BE2C (cell line): ENCODE results near the gene MEIOB.

Source experiments
- DNase-seq: peaks from one replicate; pipeline ENCODE4 v3.0.0-alpha.2; 2020
- H3K27me3 ChIP-seq: fragments of 250-450 bp; sonication (Bioruptor Pico); 2 replicates; pipeline ENCODE4 v1.5.1; 2020; ENCODE audit warnings: mild to moderate bottlenecking
- H3K36me3 ChIP-seq: fragments of 250-450 bp; sonication (Bioruptor Pico); 2 replicates; pipeline ENCODE4 v1.5.1; 2020; ENCODE audit warnings: mild to moderate bottlenecking
- H3K4me1 ChIP-seq: fragments of 250-450 bp; sonication (Bioruptor Pico); 2 replicates; pipeline ENCODE4 v1.5.1; 2020
- H3K4me3 ChIP-seq: 2 replicates; pipeline ENCODE4 v1.5.1; 2011; ENCODE audit warnings: low read depth, low read length
- H3K9me3 ChIP-seq: fragments of 250-450 bp; sonication (Bioruptor Pico); 2 replicates; pipeline ENCODE4 v1.5.1; 2020
- TF ChIP-seq, protein P1 (sequence below): IDR thresholded peaks from 2 replicates; pipeline ENCODE4 v1.5.1; 2012; ENCODE audit warnings: mild to moderate bottlenecking, low read depth, low read length

Gene MEIOB

DNA sequence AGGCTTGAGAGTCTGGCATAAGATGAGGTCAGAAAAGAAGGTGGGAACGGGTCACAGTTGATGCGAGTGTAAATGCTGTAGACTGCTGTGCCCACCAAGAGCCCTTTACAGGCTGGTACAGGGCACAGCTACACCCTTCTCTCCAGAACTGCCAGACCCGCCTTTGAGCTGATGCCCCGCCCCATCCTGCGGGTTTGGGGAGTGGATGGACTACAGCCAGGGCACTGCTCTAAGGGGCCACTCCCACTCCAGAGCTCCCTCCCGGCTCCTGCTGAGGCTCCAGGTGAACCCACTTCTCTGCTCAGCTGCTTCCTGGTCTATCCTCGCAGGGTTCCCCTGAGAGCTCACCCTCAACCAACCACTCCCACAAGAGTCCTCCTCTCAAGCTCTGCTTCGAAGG lies 12.3 kb downstream of the MEIOB start:
- Histone ChIP-seq H3K36me3 (no peaks in the 10 kb centered on the region), H3K27me3 (peaks cover 66% of the 10 kb centered on the region), H3K4me3 (no peak overlapping the region), H3K4me1 (no peaks in the 10 kb centered on the region), H3K9me3 (no peaks in the 10 kb centered on the region)
- TF ChIP-seq, protein P1, sequence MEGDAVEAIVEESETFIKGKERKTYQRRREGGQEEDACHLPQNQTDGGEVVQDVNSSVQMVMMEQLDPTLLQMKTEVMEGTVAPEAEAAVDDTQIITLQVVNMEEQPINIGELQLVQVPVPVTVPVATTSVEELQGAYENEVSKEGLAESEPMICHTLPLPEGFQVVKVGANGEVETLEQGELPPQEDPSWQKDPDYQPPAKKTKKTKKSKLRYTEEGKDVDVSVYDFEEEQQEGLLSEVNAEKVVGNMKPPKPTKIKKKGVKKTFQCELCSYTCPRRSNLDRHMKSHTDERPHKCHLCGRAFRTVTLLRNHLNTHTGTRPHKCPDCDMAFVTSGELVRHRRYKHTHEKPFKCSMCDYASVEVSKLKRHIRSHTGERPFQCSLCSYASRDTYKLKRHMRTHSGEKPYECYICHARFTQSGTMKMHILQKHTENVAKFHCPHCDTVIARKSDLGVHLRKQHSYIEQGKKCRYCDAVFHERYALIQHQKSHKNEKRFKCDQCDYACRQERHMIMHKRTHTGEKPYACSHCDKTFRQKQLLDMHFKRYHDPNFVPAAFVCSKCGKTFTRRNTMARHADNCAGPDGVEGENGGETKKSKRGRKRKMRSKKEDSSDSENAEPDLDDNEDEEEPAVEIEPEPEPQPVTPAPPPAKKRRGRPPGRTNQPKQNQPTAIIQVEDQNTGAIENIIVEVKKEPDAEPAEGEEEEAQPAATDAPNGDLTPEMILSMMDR, result no peak
- DNase-seq, result peak; percentile 23

DNA sequence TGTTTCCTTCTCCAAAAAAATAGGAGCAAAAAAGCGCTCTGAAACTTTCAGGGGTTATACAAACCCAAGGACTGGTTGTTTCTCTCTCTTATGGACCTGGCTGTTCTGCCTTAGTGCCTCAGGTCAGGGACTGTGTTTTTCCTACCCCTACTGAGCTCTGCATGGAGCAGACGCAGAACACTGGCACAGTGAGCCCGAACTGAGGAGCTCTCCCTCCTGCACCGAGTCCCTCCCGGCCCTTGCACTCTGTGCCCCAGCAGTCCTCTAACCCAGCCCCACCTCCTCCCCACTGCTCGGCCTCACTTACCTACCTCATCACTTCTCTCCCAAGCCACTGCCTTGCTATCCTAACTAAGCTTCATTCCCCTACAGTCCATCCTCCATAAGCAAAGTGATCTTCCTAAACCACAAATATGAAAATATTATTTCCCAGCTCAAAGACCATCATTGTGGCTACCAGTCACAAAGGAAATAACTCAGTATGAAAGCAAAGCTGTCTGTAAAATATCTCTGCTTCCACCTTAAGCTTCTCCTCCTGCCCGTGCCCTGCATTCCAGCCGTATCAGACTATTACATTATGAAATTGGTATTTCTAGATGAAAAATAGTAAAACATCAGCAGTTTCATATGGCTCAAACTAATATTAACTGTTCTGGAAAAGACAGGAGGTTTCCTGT lies 13.6 kb downstream of the MEIOB start:
- no peak for DNase-seq
- H3K4me3 ChIP-seq, result no peak overlapping the region
- peaks cover 76% of the 10 kb centered on the region for H3K27me3 ChIP-seq
- TF ChIP-seq, protein P1, result no peak
- no peaks in the 10 kb centered on the region for H3K36me3 ChIP-seq
- no peaks in the 10 kb centered on the region for H3K9me3 ChIP-seq
- no peaks in the 10 kb centered on the region for H3K4me1 ChIP-seq

DNA sequence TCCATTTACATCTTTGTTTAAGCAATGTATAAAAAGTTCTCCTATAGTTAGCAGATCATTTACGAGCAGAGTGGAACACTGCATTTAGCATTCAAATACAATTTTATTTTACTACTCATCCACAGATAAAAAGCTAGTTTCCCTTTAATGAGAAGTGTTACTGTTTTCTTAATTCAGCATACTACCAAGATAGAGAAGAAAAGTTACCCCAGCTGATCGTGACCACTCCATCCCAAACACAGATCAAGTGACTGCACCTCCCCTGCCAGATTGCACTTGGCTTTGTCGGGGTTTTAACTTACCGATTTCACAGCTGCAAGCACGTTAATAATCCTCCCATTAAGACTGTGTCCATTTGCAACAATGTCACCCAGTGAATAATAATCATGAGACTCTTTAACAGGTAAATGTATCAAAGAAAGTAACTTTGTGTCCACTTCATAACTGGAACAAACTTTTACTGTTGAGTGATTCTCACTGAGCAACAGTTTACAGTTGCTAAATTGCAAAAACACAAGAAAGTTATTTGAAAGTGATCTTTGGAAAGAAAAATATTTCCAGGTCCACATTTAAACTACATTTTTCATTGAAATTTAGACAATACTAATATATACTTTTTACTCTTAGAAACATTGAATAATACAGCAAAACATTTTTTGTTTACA lies 14.4 kb downstream of the MEIOB start:
- Histone ChIP-seq H3K9me3 (no peaks in the 10 kb centered on the region), H3K4me1 (no peaks in the 10 kb centered on the region), H3K27me3 (peaks cover 82% of the 10 kb centered on the region), H3K4me3 (no peak overlapping the region), H3K36me3 (no peaks in the 10 kb centered on the region)
- TF ChIP-seq, protein P1, result no peak
- DNase-seq, result no peak

DNA sequence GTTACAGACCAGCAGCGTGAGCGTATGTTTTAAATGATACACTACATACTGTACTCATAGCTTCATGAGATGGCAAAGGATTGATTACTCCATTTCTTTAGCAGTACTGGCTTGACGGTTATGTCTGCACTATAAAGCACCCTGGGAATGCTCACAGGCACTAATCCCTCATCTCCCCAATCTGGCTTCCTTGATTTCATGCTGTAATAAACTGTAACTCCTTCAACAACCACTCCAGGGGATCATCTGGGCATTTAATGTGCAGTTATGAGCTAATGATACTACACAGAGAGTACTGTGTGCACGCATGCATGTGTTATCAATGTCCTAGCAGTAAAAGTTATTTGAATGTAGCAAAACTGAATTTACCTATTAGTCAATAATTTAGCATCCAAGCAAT lies 20.2 kb downstream of the MEIOB start:
- TF ChIP-seq, protein P1, result no peak
- H3K4me3 ChIP-seq, result no peak overlapping the region
- DNase-seq, result no peak
- no peaks in the 10 kb centered on the region for H3K4me1 ChIP-seq
- peaks cover 47% of the 10 kb centered on the region for H3K27me3 ChIP-seq
- no peaks in the 10 kb centered on the region for H3K9me3 ChIP-seq
- H3K36me3 ChIP-seq, result no peaks in the 10 kb centered on the region

DNA sequence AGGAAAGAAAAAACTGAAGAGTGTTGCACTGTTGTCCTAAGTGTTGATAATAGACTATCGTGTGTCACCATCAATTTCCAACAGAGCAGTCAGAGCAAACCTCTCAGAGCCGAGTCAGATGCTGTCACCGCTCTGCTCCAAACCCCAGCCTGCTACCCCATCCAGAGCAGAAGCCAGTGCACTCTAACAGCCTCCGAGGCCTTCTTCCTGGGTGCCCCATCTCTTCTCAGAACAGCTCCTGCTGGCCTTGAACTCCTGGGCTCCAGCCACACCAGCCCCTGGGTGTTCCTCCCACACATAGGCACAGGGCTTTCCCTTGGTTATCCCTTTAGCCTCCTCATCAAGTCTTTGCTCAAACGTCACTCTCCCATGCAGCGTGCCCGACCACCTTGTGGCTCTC lies 21.0 kb downstream of the MEIOB start:
- no peak for DNase-seq
- Histone ChIP-seq H3K36me3 (no peaks in the 10 kb centered on the region), H3K9me3 (no peaks in the 10 kb centered on the region), H3K27me3 (peaks cover 43% of the 10 kb centered on the region), H3K4me3 (no peak overlapping the region), H3K4me1 (0 out of 2 replicates have a peak, but pooled peaks cover under 1% of the 10 kb centered on the region)
- TF ChIP-seq, protein P1, result no peak

DNA sequence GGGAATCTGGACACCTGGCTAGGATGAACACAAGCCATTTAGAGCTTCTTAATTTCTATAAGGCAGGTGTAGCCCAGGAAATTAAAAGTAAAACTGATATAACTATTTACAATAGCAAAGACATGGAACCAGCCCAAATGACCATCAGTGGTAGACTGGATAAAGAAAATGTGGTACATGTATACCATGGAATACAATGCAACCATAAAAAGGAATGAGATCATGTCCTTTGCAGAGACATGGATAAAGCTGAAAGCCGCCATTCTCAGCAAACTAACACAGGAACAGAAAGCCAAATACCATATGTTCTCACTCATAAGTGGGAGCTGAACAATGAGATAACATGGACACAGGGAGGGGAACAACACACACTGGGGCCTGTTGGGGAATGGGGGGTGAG lies 25.5 kb downstream of the MEIOB start:
- H3K4me3 ChIP-seq, result no peak overlapping the region
- peaks cover 4% of the 10 kb centered on the region; the same call in 1 of the 2 replicates for H3K4me1 ChIP-seq
- H3K9me3 ChIP-seq, result no peaks in the 10 kb centered on the region; the same call in 1 of the 2 replicates
- TF ChIP-seq, protein P1, result no peak
- DNase-seq, result no peak
- peaks cover 16% of the 10 kb centered on the region for H3K27me3 ChIP-seq
- H3K36me3 ChIP-seq, result no peaks in the 10 kb centered on the region
